ENCODE measurements around the gene ZIC1.
A peak's percentile ranks its signal among the peaks of the same experiment; 100 is the strongest.

Gene ZIC1

GRCh38 chr3:147417551-147418295 is 8.6 kb downstream of the ZIC1 start:
- no peak for DNase-seq (ENCODE audit: low read depth)
- no peak overlapping the region for H3K4me3 ChIP-seq (ENCODE audit: control insufficient read depth, low read depth, low read length)
- TF ChIP-seq, protein P1, sequence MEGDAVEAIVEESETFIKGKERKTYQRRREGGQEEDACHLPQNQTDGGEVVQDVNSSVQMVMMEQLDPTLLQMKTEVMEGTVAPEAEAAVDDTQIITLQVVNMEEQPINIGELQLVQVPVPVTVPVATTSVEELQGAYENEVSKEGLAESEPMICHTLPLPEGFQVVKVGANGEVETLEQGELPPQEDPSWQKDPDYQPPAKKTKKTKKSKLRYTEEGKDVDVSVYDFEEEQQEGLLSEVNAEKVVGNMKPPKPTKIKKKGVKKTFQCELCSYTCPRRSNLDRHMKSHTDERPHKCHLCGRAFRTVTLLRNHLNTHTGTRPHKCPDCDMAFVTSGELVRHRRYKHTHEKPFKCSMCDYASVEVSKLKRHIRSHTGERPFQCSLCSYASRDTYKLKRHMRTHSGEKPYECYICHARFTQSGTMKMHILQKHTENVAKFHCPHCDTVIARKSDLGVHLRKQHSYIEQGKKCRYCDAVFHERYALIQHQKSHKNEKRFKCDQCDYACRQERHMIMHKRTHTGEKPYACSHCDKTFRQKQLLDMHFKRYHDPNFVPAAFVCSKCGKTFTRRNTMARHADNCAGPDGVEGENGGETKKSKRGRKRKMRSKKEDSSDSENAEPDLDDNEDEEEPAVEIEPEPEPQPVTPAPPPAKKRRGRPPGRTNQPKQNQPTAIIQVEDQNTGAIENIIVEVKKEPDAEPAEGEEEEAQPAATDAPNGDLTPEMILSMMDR (conservative IDR thresholded peaks at IDR 0.05; ENCODE audit: control insufficient read depth, insufficient read depth, low read depth, low read length): no peak

DNA sequence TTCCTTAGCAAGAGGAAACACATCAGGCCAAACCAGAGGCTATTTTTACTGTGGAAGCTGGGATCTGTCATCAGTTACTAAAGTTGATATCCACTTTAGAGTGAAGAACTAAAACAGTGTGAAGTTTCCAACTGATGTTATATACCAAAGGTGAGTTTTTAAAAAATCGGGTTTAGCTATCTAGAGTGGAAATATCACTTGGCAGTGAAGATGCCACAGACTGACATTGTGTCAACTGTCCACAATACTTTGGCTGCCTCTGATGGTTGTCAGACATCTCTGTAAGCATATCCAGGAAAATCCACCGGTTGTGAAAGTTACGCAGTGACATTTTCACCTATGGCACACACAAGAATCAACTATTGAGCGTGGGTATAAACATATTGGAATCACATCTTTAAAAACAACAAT is 9.2 kb downstream of the ZIC1 start:
- TF ChIP-seq, protein P1 (conservative IDR thresholded peaks at IDR 0.05; ENCODE audit: control insufficient read depth, insufficient read depth, low read depth, low read length): no peak
- DNase-seq (ENCODE audit: low read depth): no peak
- no peak overlapping the region for H3K4me3 ChIP-seq (ENCODE audit: control insufficient read depth, low read depth, low read length)

DNA sequence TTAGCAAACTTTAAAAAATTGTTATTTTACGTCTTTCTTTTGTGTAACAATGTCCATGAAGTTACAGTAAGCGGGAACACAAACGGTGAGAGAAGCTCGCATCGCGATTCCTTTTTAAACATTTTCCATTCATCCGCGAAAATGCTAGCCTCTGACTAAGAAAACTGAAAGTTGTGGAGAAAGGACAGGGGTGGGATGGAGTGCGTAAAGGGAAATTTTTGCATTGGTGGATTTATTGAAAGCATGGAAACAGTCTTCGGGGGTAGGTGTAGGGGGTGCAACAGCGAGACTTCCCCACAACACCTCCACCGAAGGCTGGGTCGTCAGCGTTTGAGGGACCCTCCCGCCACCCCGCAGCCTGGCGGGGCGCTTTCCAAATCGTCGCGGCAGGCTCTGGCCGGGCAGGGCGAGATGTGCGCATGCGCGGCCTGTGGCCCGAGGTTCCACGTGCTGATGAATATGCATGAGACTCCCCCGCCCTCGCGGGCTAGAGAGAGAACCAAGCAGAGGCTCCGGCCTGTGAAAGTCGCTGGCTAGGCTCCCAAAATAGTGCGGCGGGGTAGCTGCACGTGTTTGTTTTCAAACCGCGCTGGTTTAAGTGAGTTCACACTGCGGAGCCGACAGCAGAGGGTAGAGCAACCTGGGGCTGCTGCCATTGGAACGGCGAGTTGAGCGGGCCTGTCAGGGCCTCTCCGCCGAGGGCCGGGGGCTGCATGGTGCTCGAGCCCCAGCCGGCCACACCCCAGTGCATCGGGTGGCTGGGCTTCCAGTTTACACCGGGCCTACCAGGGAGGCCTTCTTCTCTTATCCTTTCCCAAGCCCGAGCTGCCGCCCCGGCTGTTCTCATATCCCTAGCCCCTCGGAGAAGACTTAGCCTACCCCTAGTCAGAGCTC is 9.9 kb downstream of the ZIC1 start:
- TF ChIP-seq, protein P1 (conservative IDR thresholded peaks at IDR 0.05; ENCODE audit: control insufficient read depth, insufficient read depth, low read depth, low read length): no peak
- no peak overlapping the region for H3K4me3 ChIP-seq (ENCODE audit: control insufficient read depth, low read depth, low read length)

DNA sequence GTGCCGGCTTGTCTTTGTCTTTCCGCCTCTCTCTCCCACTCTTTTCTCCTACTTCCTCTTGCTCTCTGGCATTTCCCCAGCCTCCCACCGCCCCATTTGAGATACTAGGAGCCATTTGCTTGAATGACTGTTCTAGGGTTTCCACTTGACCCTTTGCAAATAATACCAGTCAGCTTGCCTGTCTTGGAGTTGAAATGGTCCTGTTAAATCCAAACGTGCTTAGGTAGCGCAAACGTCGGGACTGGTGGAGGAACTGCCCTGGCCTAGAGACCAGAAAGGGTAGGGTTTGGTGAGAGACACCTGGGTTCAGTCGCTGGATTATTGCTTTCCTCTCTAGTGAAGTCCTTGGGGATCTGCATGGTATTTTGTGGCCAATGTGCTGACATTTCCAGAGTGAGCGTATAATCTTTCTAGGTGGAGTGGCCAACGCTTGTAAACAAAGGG is 10.6 kb downstream of the ZIC1 start:
- H3K4me3 ChIP-seq (ENCODE audit: control insufficient read depth, low read depth, low read length): no peak overlapping the region
- DNase-seq (ENCODE audit: low read depth): no peak
- TF ChIP-seq, protein P1 (conservative IDR thresholded peaks at IDR 0.05; ENCODE audit: control insufficient read depth, insufficient read depth, low read depth, low read length): no peak

More for the DNA sequence above, 9.9 kb downstream of the ZIC1 start:
- peak; percentile 37 for DNase-seq (ENCODE audit: low read depth)

- DNase-seq (ENCODE audit: low read depth): no peak
- TF ChIP-seq, protein P1 (conservative IDR thresholded peaks at IDR 0.05; ENCODE audit: control insufficient read depth, insufficient read depth, low read depth, low read length): no peak
- H3K4me3 ChIP-seq (ENCODE audit: control insufficient read depth, low read depth, low read length): no peak overlapping the region
These were observed 11.4 kb downstream of the ZIC1 start for GRCh38 chr3:147420353-147421183.

Measured in fibroblast of mammary gland (primary cell).